PC-9 (cell line): ENCODE measurements around the gene SYK. TPM values are rescaled to one million over a fixed set of nuclear protein-coding genes. Genes with fewer than 3 reads are reported as not detected.

Source experiments
- BruUV-seq: library from RNA; stranded (reverse); fragments of 400-500 nt; replicated peaks from 2 replicates; lab custom pipeline; 2021; lab: Mats Ljungman, UMichigan
- CTCF ChIA-PET: fragments of 300-600 bp; sonication (Branson Sonifier 250); formaldehyde crosslinking; loops from one replicate; lab custom pipeline; 2022; ENCODE audit warnings: antibody characterized with exemption; lab: Charles Lee
- POLR2A ChIA-PET: fragments of 300-600 bp; sonication (Branson Sonifier 250); formaldehyde crosslinking; loops from one replicate; lab custom pipeline; 2022; ENCODE audit warnings: antibody characterized with exemption; ENCODE audit not compliant: unreplicated experiment; lab: Charles Lee
- DNase-seq, 2 experiments: peaks; one replicate each; pipeline versions ENCODE4 v3.0.0 to v3.0.0-alpha.2; 2015 to 2022; ENCODE audit warnings: mixed read lengths in 1 of 2
- H2AFZ ChIP-seq: fragments of 200-600 bp; sonication (generic); 2 replicates; pipeline ENCODE4 v1.8.1; 2017; ENCODE audit warnings: antibody characterized with exemption
- H3F3A ChIP-seq: fragments of 200-600 bp; sonication (generic); 2 replicates; pipeline ENCODE4 v1.8.1; 2017; ENCODE audit warnings: antibody characterized with exemption, mild to moderate bottlenecking, low read depth; ENCODE audit not compliant: insufficient read depth
- H3K27ac ChIP-seq: fragments of 200-600 bp; sonication (generic); 2 replicates; pipeline ENCODE4 v1.6.1; 2016; ENCODE audit warnings: mixed run types
- H3K27me3 ChIP-seq: fragments of 200-600 bp; sonication (generic); 2 replicates; pipeline ENCODE4 v1.6.1; 2016; ENCODE audit warnings: low read depth, mixed run types; ENCODE audit not compliant: insufficient read depth
- H3K36me3 ChIP-seq: fragments of 200-600 bp; sonication (generic); 2 replicates; pipeline ENCODE4 v1.6.1; 2016; ENCODE audit warnings: low read depth, mixed run types
- H3K4me1 ChIP-seq: fragments of 200-600 bp; sonication (generic); replicated peaks from 2 replicates; pipeline ENCODE4 v1.6.1; 2016; ENCODE audit warnings: mixed run types; ENCODE audit not compliant: insufficient read depth
- H3K4me2 ChIP-seq: fragments of 200-600 bp; sonication (generic); 2 replicates; pipeline ENCODE4 v1.6.1; 2017; ENCODE audit warnings: mixed run types
- H3K4me3 ChIP-seq: fragments of 200-600 bp; sonication (generic); 2 replicates; pipeline ENCODE4 v1.6.1; 2016; ENCODE audit warnings: mixed run types
- H3K79me2 ChIP-seq: fragments of 200-600 bp; sonication (generic); 2 replicates; pipeline ENCODE4 v1.6.1; 2017; ENCODE audit warnings: low read depth, mixed run types
- H3K9me2 ChIP-seq: fragments of 200-600 bp; sonication (generic); 2 replicates; pipeline ENCODE4 v1.8.1; 2017; ENCODE audit warnings: mild to moderate bottlenecking; ENCODE audit not compliant: insufficient read depth
- H3K9me3 ChIP-seq: fragments of 200-600 bp; sonication (generic); 2 replicates; pipeline ENCODE4 v1.8.1; 2016; ENCODE audit warnings: low read depth; ENCODE audit not compliant: insufficient read depth
- H4K20me1 ChIP-seq: fragments of 200-600 bp; sonication (generic); 2 replicates; pipeline ENCODE4 v1.8.1; 2017; ENCODE audit not compliant: insufficient read depth
- CTCF ChIP-seq: fragments of 200-600 bp; sonication (generic); conservative IDR thresholded peaks from 2 replicates; pipeline ENCODE4 v1.6.1; 2017; ENCODE audit warnings: mixed run types, antibody characterized with exemption, mild to moderate bottlenecking, moderate library complexity
- EZH2 ChIP-seq: fragments of 200-600 bp; sonication (generic); IDR thresholded peaks from 2 replicates; pipeline ENCODE4 v1.8.0; 2017; ENCODE audit warnings: antibody characterized with exemption, low read depth
- intact Hi-C: fragments of 100-400 bp; cut with micrococcal nuclease; formaldehyde crosslinking; loops from one replicate; pipeline ENCODE4 v1.10.0; 2022; ENCODE audit not compliant: unreplicated experiment
- total RNA-seq: library from RNA; stranded (reverse); gene quantifications from 2 replicates; pipeline ENCODE4 v1.2.3, GENCODE V29; 2021

SYK gene
- total RNA-seq, 1 experiment from 2014 or later: 32.1 TPM

- no peak for TF ChIP-seq EZH2
- no peak for TF ChIP-seq CTCF
- intact Hi-C loops: loop anchor here (2.0 to 5.0 kb wide), 2 partner anchors 97 to 632 kb away; no protein-coding TSS in a partner anchor
- H2AFZ ChIP-seq: no peak overlapping the region
- H3K9me2 ChIP-seq: no peaks in the 10 kb centered on the region
- ChIA-PET CTCF (interaction anchor here (0.7 kb wide), 1 partner anchor 799 kb away, joined by 10 read pairs; no protein-coding TSS in a partner anchor), POLR2A (no interaction called here)
- no peaks in the 10 kb centered on the region for H3K79me2 ChIP-seq
- H3K4me2 ChIP-seq: no peak overlapping the region
- H3K9me3 ChIP-seq: no peaks in the 10 kb centered on the region
- H3K27ac ChIP-seq: no peak overlapping the region
- no peaks in the 10 kb centered on the region for H3K27me3 ChIP-seq
- no peak for DNase-seq
- no peaks in the 10 kb centered on the region for H3K4me1 ChIP-seq
- H3K36me3 ChIP-seq: no peaks in the 10 kb centered on the region
- no peak overlapping the region for H3K4me3 ChIP-seq
- BruUV-seq: no TSS peak
- no peaks in the 10 kb centered on the region for H4K20me1 ChIP-seq
- H3F3A ChIP-seq: no peaks in the 10 kb centered on the region; the same call in 1 of the 2 replicates
Observed at GRCh38 chr9:90774071-90774470, 27.5 kb upstream of the SYK start.

- intact Hi-C loops: loop anchor here (2.0 to 5.0 kb wide), 2 partner anchors 96 to 632 kb away; no protein-coding TSS in a partner anchor
- no peaks in the 10 kb centered on the region for H3K9me3 ChIP-seq
- DNase-seq: no peak
- no peak for TF ChIP-seq CTCF
- no peak for TF ChIP-seq EZH2
- H3K27me3 ChIP-seq: no peaks in the 10 kb centered on the region
- no peaks in the 10 kb centered on the region for H3K9me2 ChIP-seq
- POLR2A ChIA-PET: no interaction called here
- CTCF ChIA-PET: no interaction called here
- H3K4me2 ChIP-seq: no peak overlapping the region
- no peaks in the 10 kb centered on the region for H3K36me3 ChIP-seq
- no peak overlapping the region for H2AFZ ChIP-seq
- H4K20me1 ChIP-seq: no peaks in the 10 kb centered on the region
- H3K4me3 ChIP-seq: no peak overlapping the region
- H3K79me2 ChIP-seq: no peaks in the 10 kb centered on the region
- no peaks in the 10 kb centered on the region; the same call in 1 of the 2 replicates for H3F3A ChIP-seq
- no peak overlapping the region for H3K27ac ChIP-seq
- no peaks in the 10 kb centered on the region for H3K4me1 ChIP-seq
- BruUV-seq: no TSS peak
Observed at GRCh38 chr9:90774682-90775081, 26.9 kb upstream of the SYK start.

GRCh38 chr9:90775657-90776056, 26.0 kb upstream of the SYK start:
- TF ChIP-seq EZH2: no peak
- TF ChIP-seq CTCF: no peak
- no TSS peak for BruUV-seq
- no peak for DNase-seq
- no peaks in the 10 kb centered on the region for H3K79me2 ChIP-seq
- no peaks in the 10 kb centered on the region for H3K27me3 ChIP-seq
- H3F3A ChIP-seq: no peaks in the 10 kb centered on the region; the same call in 1 of the 2 replicates
- no peaks in the 10 kb centered on the region for H4K20me1 ChIP-seq
- intact Hi-C loops: loop anchor here (2.0 kb wide), 1 partner anchor 95 kb away; no protein-coding TSS in a partner anchor
- no peaks in the 10 kb centered on the region for H3K9me2 ChIP-seq
- no peak overlapping the region for H3K4me3 ChIP-seq
- no peaks in the 10 kb centered on the region for H3K9me3 ChIP-seq
- no peaks in the 10 kb centered on the region for H3K4me1 ChIP-seq
- no peak overlapping the region for H3K4me2 ChIP-seq
- H3K27ac ChIP-seq: no peak overlapping the region
- H2AFZ ChIP-seq: no peak overlapping the region
- H3K36me3 ChIP-seq: no peaks in the 10 kb centered on the region
- POLR2A ChIA-PET: no interaction called here
- CTCF ChIA-PET: no interaction called here
